HepG2 (cell line): ENCODE measurements around the gene ZAR1. TPM values are rescaled to one million over a fixed set of nuclear protein-coding genes. Genes with fewer than 3 reads are reported as not detected.

Source experiments
- ATAC-seq: fragments of 200-7000 bp; cut with Tn5 transposase; 3 replicates; pipeline ENCODE4 v1.9.1; 2020; ENCODE audit warnings: mild to moderate bottlenecking, moderate library complexity
- BruUV-seq: library from RNA; stranded (reverse); fragments of 400-500 nt; replicated peaks from 2 replicates; lab custom pipeline; 2021; lab: Mats Ljungman, UMichigan
- CTCF ChIA-PET: fragments of 300-600 bp; formaldehyde crosslinking; extraction: SDS; loops from one replicate; lab custom pipeline; 2021; ENCODE audit warnings: low total read pairs, inconsistent platforms, low intra/inter-chr PET ratio; lab: Yijun Ruan, JAX
- POLR2A ChIA-PET: fragments of 350-600 bp; sonication (Branson Sonifier 250); formaldehyde crosslinking; loops from one replicate; lab custom pipeline; 2020; ENCODE audit warnings: antibody characterized with exemption, inconsistent platforms; lab: Yijun Ruan, JAX
- DNase-seq: peaks from one replicate; pipeline ENCODE4 v3.0.0-alpha.2; 2015; ENCODE audit warnings: low spot score
- FAIRE-seq: peaks from 3 replicates; lab custom pipeline; 2011; peaks lifted over from hg19 to GRCh38; lab: Jason Lieb, UNC
- H2AFZ ChIP-seq: one replicate; pipeline ENCODE4 v1.6.1; 2011; ENCODE audit warnings: low read length, inconsistent platforms
- H3K27ac ChIP-seq: fragments of 300-600 bp; 3 replicates; pipeline ENCODE4 v1.8.0; 2011; ENCODE audit warnings: mixed run types, mild to moderate bottlenecking, mixed read lengths, low read length, inconsistent platforms; ENCODE audit not compliant: insufficient read depth; ENCODE audit errors: extremely low read length
- H3K27me3 ChIP-seq, 2 experiments: fragments of 200-600 bp in 1 of 2; 2 replicates in 1 of 2; 3 replicates in 1 of 2; pipeline versions ENCODE4 v1.6.0 to v1.8.0; 2011; ENCODE audit warnings: low read length in 2 of 2, mild to moderate bottlenecking in 2 of 2, moderate library complexity in 2 of 2, inconsistent platforms in 1 of 2; ENCODE audit not compliant: insufficient read depth in 2 of 2, control insufficient read depth in 1 of 2
- H3K36me3 ChIP-seq, 2 experiments: fragments of 200-600 bp in 1 of 2; replicated peaks in 1 of 2; 2 replicates in 1 of 2; 3 replicates in 1 of 2; pipeline versions ENCODE4 v1.5.1 to v1.8.0; 2011; ENCODE audit warnings: low read length in 2 of 2, inconsistent platforms in 1 of 2; ENCODE audit not compliant: insufficient read depth in 2 of 2, control insufficient read depth in 1 of 2
- H3K4me1 ChIP-seq: 2 replicates; pipeline ENCODE4 v1.5.1; 2012; ENCODE audit warnings: low read length, inconsistent platforms; ENCODE audit not compliant: insufficient read depth
- H3K4me2 ChIP-seq: 2 replicates; pipeline ENCODE4 v1.6.0; 2011; ENCODE audit warnings: low read depth, low read length, inconsistent platforms
- H3K4me3 ChIP-seq, 3 experiments: fragments of 200-600 bp in 1 of 3; sonication (generic), shearing (Covaris generic) in 1 of 3; replicated peaks in 1 of 3; 2 replicates each; pipeline ENCODE4 v1.5.1; 2011 to 2016; ENCODE audit warnings: low read length in 3 of 3, inconsistent platforms in 2 of 3, low read depth in 2 of 3, mild to moderate bottlenecking in 2 of 3, control low read depth in 1 of 3, mixed read lengths in 1 of 3; ENCODE audit not compliant: insufficient read depth in 1 of 3
- H3K79me2 ChIP-seq: one replicate; pipeline ENCODE4 v1.6.1; 2011; ENCODE audit warnings: low read length, inconsistent platforms; ENCODE audit not compliant: insufficient read depth
- H3K9ac ChIP-seq: 2 replicates; pipeline ENCODE4 v1.6.0; 2011; ENCODE audit warnings: mild to moderate bottlenecking, low read depth, low read length, inconsistent platforms; ENCODE audit not compliant: insufficient read depth
- H3K9me3 ChIP-seq: 2 replicates; pipeline ENCODE4 v1.5.1; 2012; ENCODE audit warnings: mild to moderate bottlenecking, low read length
- H4K20me1 ChIP-seq: 2 replicates; pipeline ENCODE4 v1.6.0; 2011; ENCODE audit warnings: inconsistent platforms, mild to moderate bottlenecking, low read length, moderate library complexity; ENCODE audit not compliant: insufficient read depth
- AKAP8 ChIP-seq: sonication (generic); formaldehyde crosslinking; IDR thresholded peaks from 2 replicates; pipeline ENCODE4 v1.5.1; 2020; ENCODE audit warnings: mild to moderate bottlenecking, missing genetic modification reagents
- WGBS: methylation state at CpG from one replicate; pipeline ENCODE4 v1.1.6; 2017; ENCODE audit warnings: low lambda C conversion rate; 5-methylcytosine and 5-hydroxymethylcytosine counted together
- in situ Hi-C: cut with HindIII; loops from 2 replicates; pipeline ENCODE4 v1.10.0; 2017; ENCODE audit warnings: low pct_unique_long_range_greater_than_20kb; ENCODE audit not compliant: extremely low pct_ligation_motif_present
- intact Hi-C: fragments of 100-400 bp; cut with micrococcal nuclease; formaldehyde crosslinking; loops from one replicate; pipeline ENCODE4 v1.10.0; 2022; ENCODE audit not compliant: unreplicated experiment
- polyA plus RNA-seq, 8 experiments: library from polyadenylated mRNA; depleted of rRNA in 3 of 8; stranded (reverse) in 7 of 8; unstranded in 1 of 8; fragments of >200 nt; fragmentation: Illumina TruSeq in 4 of 8; extraction: Trizol in 4 of 8; gene quantifications; 2 replicates each; pipeline versions ENCODE4 v1.2.1 to v1.2.3, GENCODE V29; 2011 to 2016; ENCODE audit warnings: low read depth in 4 of 8, missing spikeins in 1 of 8, mixed read lengths in 1 of 8; ENCODE audit not compliant: insufficient read depth in 1 of 8
- total RNA-seq, 5 experiments: library from RNA; depleted of rRNA; stranded (reverse); fragments of >200 nt; fragmentation: Illumina TruSeq; extraction: Trizol; gene quantifications; 2 replicates each; pipeline ENCODE4 v1.2.3, GENCODE V29; 2016; ENCODE audit warnings: low read depth in 1 of 5
- TF ChIP-seq, protein P1 (sequence below): sonication (generic); formaldehyde crosslinking; conservative IDR thresholded peaks from 2 replicates; pipeline ENCODE4 v1.4.0; 2020; ENCODE audit warnings: mild to moderate bottlenecking, missing genetic modification reagents, moderate library complexity
- TF ChIP-seq, protein P2 (sequence below): sonication (generic); formaldehyde crosslinking; IDR thresholded peaks from 2 replicates; pipeline ENCODE4 v1.4.0; 2020; ENCODE audit warnings: missing genetic modification reagents, borderline replicate concordance

The ZAR1 gene
- total and polyA plus RNA-seq, 2 of the 13 experiments (the other 11 are each of a cell fraction or from before 2014, with no cell fraction given), result not detected

DNA sequence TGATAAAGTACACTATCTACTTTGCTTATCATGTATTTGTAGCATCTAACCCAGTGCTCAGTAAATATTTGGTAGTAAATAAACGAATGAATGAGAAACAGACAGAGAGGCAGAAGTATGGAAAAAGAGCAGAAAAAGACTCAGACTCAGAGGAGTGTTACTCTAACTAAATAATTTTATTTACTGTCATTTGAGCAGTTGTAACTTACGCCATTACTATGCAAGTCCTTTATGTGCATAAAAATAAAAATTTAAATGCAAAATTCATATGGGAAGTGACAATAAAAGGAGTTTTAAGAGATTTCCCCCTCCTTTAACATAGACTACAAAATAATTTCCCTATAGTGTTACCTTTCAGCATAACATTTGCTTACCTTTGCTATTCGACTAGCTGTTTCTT, 49.5 kb downstream of the ZAR1 start (continued):
- TF ChIP-seq, protein P1, sequence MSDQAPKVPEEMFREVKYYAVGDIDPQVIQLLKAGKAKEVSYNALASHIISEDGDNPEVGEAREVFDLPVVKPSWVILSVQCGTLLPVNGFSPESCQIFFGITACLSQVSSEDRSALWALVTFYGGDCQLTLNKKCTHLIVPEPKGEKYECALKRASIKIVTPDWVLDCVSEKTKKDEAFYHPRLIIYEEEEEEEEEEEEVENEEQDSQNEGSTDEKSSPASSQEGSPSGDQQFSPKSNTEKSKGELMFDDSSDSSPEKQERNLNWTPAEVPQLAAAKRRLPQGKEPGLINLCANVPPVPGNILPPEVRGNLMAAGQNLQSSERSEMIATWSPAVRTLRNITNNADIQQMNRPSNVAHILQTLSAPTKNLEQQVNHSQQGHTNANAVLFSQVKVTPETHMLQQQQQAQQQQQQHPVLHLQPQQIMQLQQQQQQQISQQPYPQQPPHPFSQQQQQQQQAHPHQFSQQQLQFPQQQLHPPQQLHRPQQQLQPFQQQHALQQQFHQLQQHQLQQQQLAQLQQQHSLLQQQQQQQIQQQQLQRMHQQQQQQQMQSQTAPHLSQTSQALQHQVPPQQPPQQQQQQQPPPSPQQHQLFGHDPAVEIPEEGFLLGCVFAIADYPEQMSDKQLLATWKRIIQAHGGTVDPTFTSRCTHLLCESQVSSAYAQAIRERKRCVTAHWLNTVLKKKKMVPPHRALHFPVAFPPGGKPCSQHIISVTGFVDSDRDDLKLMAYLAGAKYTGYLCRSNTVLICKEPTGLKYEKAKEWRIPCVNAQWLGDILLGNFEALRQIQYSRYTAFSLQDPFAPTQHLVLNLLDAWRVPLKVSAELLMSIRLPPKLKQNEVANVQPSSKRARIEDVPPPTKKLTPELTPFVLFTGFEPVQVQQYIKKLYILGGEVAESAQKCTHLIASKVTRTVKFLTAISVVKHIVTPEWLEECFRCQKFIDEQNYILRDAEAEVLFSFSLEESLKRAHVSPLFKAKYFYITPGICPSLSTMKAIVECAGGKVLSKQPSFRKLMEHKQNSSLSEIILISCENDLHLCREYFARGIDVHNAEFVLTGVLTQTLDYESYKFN, result no peak

DNA sequence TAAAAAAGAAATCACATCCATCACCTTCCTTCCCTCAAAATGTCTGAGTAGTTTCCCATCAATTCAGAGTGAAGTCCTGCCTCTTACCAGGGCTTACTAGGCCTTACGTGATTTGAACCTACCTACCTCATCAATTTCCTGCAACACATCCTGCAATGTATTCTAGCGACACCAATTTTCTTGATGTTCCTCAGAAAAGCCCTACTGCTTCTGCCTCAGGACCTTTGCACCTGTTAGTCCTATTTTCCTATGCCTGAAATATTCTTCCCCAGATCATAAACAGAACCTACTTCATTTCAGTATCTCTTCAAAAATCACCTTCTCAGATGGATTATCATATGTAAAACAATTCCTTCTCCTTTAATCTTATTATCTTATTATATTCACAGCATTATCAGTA, 52.8 kb downstream of the ZAR1 start:
- Histone ChIP-seq H3K27me3 (no peaks in the 10 kb centered on the region), H3K4me1 (no peaks in the 10 kb centered on the region), H3K27ac (no peak overlapping the region), H4K20me1 (no peaks in the 10 kb centered on the region), H3K9me3 (no peaks in the 10 kb centered on the region), H3K36me3 (peaks cover 7 to 35% of the 10 kb centered on the region in 2 experiments; a peak in 3 of 5 replicates), H3K4me3 (no peak overlapping the region), H3K9ac (no peak overlapping the region), H2AFZ (no peak overlapping the region), H3K4me2 (no peak overlapping the region), H3K79me2 (no peaks in the 10 kb centered on the region)
- BruUV-seq, result no TSS peak
- in situ Hi-C loops (loop anchor here (10.0 kb wide), 2 partner anchors 98 to 408 kb away; partner anchors contain the start of gene TXK), intact Hi-C loops (no loop called here)
- FAIRE-seq, result no peak
- POLR2A ChIA-PET, result no interaction called here
- ATAC-seq, result no peak
- CTCF ChIA-PET, result no interaction called here
- whole genome bisulfite sequencing, result 100% methylated on average over 2 of the region's 2 CpGs
- TF ChIP-seq AKAP8 (CRISPR knock-in tag), result no peak
- DNase-seq, result no peak

DNA sequence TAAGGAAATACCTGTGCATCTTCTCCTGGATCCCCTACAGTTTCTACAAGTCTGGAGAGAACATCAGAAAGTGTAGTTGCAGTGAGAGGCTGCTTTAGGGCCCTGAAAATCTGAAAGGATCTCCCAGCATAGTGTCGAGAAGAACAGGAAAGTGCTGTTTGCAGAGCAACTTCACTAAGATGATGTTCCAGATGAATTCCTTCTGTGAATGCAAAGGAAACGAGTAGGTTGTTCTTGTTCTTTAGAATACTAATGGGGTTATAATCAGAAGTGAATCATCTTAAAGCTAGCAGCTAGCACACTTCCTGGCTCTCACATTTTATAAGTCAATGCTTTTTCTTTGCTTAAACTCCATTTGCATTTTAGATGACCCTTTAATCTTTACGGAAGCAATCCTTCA, 53.7 kb downstream of the ZAR1 start:
- Histone ChIP-seq H3K4me1 (no peaks in the 10 kb centered on the region), H3K9ac (no peak overlapping the region), H3K4me2 (no peak overlapping the region), H3K27ac (no peak overlapping the region), H2AFZ (no peak overlapping the region), H3K79me2 (no peaks in the 10 kb centered on the region), H3K27me3 (no peaks in the 10 kb centered on the region), H3K9me3 (no peaks in the 10 kb centered on the region), H3K4me3 (no peak overlapping the region), H3K36me3 (peaks cover 7 to 41% of the 10 kb centered on the region in 2 experiments; a peak in 3 of 5 replicates), H4K20me1 (no peaks in the 10 kb centered on the region)
- intact Hi-C loops, result no loop called here
- TF ChIP-seq, protein P2, sequence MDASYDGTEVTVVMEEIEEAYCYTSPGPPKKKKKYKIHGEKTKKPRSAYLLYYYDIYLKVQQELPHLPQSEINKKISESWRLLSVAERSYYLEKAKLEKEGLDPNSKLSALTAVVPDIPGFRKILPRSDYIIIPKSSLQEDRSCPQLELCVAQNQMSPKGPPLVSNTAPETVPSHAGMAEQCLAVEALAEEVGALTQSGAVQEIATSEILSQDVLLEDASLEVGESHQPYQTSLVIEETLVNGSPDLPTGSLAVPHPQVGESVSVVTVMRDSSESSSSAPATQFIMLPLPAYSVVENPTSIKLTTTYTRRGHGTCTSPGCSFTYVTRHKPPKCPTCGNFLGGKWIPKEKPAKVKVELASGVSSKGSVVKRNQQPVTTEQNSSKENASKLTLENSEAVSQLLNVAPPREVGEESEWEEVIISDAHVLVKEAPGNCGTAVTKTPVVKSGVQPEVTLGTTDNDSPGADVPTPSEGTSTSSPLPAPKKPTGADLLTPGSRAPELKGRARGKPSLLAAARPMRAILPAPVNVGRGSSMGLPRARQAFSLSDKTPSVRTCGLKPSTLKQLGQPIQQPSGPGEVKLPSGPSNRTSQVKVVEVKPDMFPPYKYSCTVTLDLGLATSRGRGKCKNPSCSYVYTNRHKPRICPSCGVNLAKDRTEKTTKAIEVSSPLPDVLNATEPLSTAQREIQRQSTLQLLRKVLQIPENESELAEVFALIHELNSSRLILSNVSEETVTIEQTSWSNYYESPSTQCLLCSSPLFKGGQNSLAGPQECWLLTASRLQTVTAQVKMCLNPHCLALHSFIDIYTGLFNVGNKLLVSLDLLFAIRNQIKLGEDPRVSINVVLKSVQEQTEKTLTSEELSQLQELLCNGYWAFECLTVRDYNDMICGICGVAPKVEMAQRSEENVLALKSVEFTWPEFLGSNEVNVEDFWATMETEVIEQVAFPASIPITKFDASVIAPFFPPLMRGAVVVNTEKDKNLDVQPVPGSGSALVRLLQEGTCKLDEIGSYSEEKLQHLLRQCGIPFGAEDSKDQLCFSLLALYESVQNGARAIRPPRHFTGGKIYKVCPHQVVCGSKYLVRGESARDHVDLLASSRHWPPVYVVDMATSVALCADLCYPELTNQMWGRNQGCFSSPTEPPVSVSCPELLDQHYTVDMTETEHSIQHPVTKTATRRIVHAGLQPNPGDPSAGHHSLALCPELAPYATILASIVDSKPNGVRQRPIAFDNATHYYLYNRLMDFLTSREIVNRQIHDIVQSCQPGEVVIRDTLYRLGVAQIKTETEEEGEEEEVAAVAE (CRISPR knock-in tag), result no peak
- POLR2A ChIA-PET, result no interaction called here
- in situ Hi-C loops, result loop anchor here (10.0 kb wide), 2 partner anchors 99 to 409 kb away; partner anchors contain the start of gene TXK
- DNase-seq (no peak), ATAC-seq (no peak), FAIRE-seq (no peak)
- no TSS peak for BruUV-seq
- CTCF ChIA-PET, result no interaction called here
- 96% methylated on average over 3 of the region's 3 CpGs for WGBS
